ENCODE results near the gene ZNF804B. TPM values are rescaled to one million over a fixed set of nuclear protein-coding genes. Genes with fewer than 3 reads are reported as not detected.

Gene ZNF804B
- total RNA-seq, 3 donors from 2014 or later: 0.33 TPM; not detected in 2

- no peak for TF ChIP-seq POLR2A (IDR thresholded peaks at IDR 0.05)
- TF ChIP-seq POLR2AphosphoS5 (IDR thresholded peaks at IDR 0.05): no peak
- no peak for TF ChIP-seq CTCF (IDR thresholded peaks at IDR 0.05)
- H3K4me1 ChIP-seq: no peaks in the 10 kb centered on the region
- intact Hi-C loops (cut with DNase I; ENCODE audit: low total_unique reads): no loop called here
Observed at GRCh38 chr7:89246196-89246595, 486.7 kb downstream of the ZNF804B start.

GRCh38 chr7:89247207-89247606 is 487.7 kb downstream of the ZNF804B start:
- intact Hi-C loops (cut with DNase I; ENCODE audit: low total_unique reads): no loop called here
- Histone ChIP-seq H3K27ac (no peak overlapping the region), H3K4me3 (no peak overlapping the region), H3K9me3 (peaks cover 8 to 26% of the 10 kb centered on the region in 2 donors), H3K36me3 (no peaks in the 10 kb centered on the region), H3K27me3 (no peaks in the 10 kb centered on the region), H3K4me1 (no peaks in the 10 kb centered on the region)
- DNase-seq (ENCODE audit: low spot score in 2 of 2): no peak
- TF ChIP-seq CTCF (IDR thresholded peaks at IDR 0.05) (no peak), POLR2AphosphoS5 (IDR thresholded peaks at IDR 0.05) (no peak), POLR2A (IDR thresholded peaks at IDR 0.05) (no peak)

More at GRCh38 chr7:89246196-89246595, 486.7 kb downstream of the ZNF804B start:
- no peaks in the 10 kb centered on the region for H3K36me3 ChIP-seq
- H3K4me3 ChIP-seq: no peak overlapping the region
- H3K27me3 ChIP-seq: no peaks in the 10 kb centered on the region
- H3K27ac ChIP-seq: no peak overlapping the region
- peaks cover 8 to 20% of the 10 kb centered on the region in 2 donors for H3K9me3 ChIP-seq
- DNase-seq (ENCODE audit: low spot score in 2 of 2): no peak

GRCh38 chr7:89259085-89259484 is 499.6 kb downstream of the ZNF804B start:
- no peak for DNase-seq (ENCODE audit: low spot score in 2 of 2)
- no peak overlapping the region for H3K4me3 ChIP-seq
- H3K4me1 ChIP-seq: no peaks in the 10 kb centered on the region
- no peaks in the 10 kb centered on the region for H3K9me3 ChIP-seq
- H3K27ac ChIP-seq: no peak overlapping the region
- H3K36me3 ChIP-seq: no peaks in the 10 kb centered on the region
- no peaks in the 10 kb centered on the region for H3K27me3 ChIP-seq
- intact Hi-C loops (cut with DNase I; ENCODE audit: low total_unique reads): no loop called here
- TF ChIP-seq POLR2AphosphoS5 (IDR thresholded peaks at IDR 0.05): no peak
- no peak for TF ChIP-seq CTCF (IDR thresholded peaks at IDR 0.05)
- TF ChIP-seq POLR2A (IDR thresholded peaks at IDR 0.05): no peak

- no peaks in the 10 kb centered on the region for H3K36me3 ChIP-seq
- no peaks in the 10 kb centered on the region for H3K27me3 ChIP-seq
- no peak overlapping the region for H3K27ac ChIP-seq
- H3K4me1 ChIP-seq: no peaks in the 10 kb centered on the region
- TF ChIP-seq POLR2A (IDR thresholded peaks at IDR 0.05): no peak
- no peak for TF ChIP-seq POLR2AphosphoS5 (IDR thresholded peaks at IDR 0.05)
- no peak for TF ChIP-seq CTCF (IDR thresholded peaks at IDR 0.05)
- H3K9me3 ChIP-seq: no peaks in the 10 kb centered on the region
- intact Hi-C loops (cut with DNase I; ENCODE audit: low total_unique reads): no loop called here
- no peak overlapping the region for H3K4me3 ChIP-seq
- no peak for DNase-seq (ENCODE audit: low spot score in 2 of 2)
Observed at GRCh38 chr7:89264126-89264525, 504.6 kb downstream of the ZNF804B start.

GRCh38 chr7:89265631-89266030 is 506.1 kb downstream of the ZNF804B start:
- Histone ChIP-seq H3K27ac (no peak overlapping the region), H3K27me3 (no peaks in the 10 kb centered on the region), H3K4me3 (no peak overlapping the region), H3K9me3 (no peaks in the 10 kb centered on the region), H3K36me3 (no peaks in the 10 kb centered on the region), H3K4me1 (no peaks in the 10 kb centered on the region)
- TF ChIP-seq POLR2AphosphoS5 (IDR thresholded peaks at IDR 0.05) (no peak), CTCF (IDR thresholded peaks at IDR 0.05) (no peak), POLR2A (IDR thresholded peaks at IDR 0.05) (no peak)
- intact Hi-C loops (cut with DNase I; ENCODE audit: low total_unique reads): no loop called here
- no peak for DNase-seq (ENCODE audit: low spot score in 2 of 2)

Data from breast epithelium (tissue), 4 donors.